ENCODE data around the gene SORBS1.

Gene SORBS1

DNA sequence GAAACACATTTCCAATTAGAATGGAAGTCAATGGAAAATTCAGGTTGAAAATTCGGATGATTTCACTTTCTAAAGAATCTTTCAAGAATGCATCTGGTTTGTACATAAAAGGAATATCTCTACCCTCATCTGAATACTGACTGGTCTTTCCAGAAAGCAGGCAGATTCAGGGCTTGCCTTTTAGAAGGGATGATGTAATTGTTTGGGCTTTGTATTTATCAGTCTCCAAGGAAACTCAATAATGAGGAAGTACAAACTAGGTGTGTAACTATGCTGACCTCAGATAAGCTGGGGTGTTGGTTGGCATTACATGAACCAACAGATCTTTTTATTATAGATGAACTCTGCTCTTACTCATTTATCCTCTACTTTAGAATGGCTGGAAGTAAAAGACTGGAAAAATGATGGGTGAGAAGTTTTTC, 294.5 kb downstream of the SORBS1 start:
- TF ChIP-seq CTCF (conservative IDR thresholded peaks at IDR 0.05) (no peak), ZFX (IDR thresholded peaks at IDR 0.05) (no peak)
- H3K27ac ChIP-seq = no peak overlapping the region

DNA sequence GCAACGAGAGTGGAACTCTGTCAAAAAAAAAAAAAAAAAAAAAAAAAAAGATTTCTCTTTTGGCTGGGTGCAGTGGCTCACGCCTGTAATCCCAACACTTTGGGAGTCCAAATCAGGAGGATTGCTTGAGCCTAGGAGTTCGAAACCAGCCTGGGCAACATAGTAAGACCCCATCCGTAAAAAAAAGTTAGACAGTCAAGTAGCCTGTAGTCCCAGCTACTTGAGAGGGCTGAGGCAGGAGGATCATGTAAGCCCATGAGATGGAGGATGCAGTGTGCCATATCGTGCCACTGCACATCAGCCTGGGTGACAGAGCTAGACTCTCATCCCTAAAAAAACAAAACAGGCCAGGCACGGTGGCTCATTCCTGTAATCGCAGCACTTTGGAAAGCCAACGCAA, 295.6 kb downstream of the SORBS1 start:
- TF ChIP-seq CTCF (conservative IDR thresholded peaks at IDR 0.05) = no peak
- no peak for TF ChIP-seq ZFX (IDR thresholded peaks at IDR 0.05)
- H3K27ac ChIP-seq = no peak overlapping the region

- TF ChIP-seq ZFX (IDR thresholded peaks at IDR 0.05) = no peak
- no peak for TF ChIP-seq CTCF (conservative IDR thresholded peaks at IDR 0.05)
- no peak overlapping the region for H3K27ac ChIP-seq
Observed at GRCh38 chr10:95264227-95265051, 296.7 kb downstream of the SORBS1 start.

DNA sequence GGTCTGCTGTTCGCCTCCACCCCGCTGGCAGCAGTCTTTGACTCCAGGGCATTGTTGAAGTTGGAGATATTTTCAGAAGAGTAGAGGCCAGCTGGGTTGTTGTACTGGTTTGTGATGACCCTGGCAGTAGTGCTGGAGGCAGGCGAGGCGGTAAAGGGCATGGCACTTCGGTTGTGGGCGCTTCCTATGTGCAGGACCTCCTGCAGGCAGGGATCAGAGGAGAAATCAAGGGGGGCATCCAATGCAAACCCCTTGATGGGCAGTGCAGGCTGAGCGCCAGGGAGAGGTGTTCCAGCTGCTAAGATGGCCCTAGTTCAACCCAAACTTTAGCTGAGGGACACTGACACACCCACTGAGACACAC, 297.3 kb downstream of the SORBS1 start:
- H3K27ac ChIP-seq = no peak overlapping the region
- TF ChIP-seq ZFX (IDR thresholded peaks at IDR 0.05) = no peak
- TF ChIP-seq CTCF (conservative IDR thresholded peaks at IDR 0.05) = no peak

GRCh38 chr10:95262763-95263518, 298.2 kb downstream of the SORBS1 start:
- TF ChIP-seq CTCF (conservative IDR thresholded peaks at IDR 0.05) = no peak
- no peak overlapping the region for H3K27ac ChIP-seq

DNA sequence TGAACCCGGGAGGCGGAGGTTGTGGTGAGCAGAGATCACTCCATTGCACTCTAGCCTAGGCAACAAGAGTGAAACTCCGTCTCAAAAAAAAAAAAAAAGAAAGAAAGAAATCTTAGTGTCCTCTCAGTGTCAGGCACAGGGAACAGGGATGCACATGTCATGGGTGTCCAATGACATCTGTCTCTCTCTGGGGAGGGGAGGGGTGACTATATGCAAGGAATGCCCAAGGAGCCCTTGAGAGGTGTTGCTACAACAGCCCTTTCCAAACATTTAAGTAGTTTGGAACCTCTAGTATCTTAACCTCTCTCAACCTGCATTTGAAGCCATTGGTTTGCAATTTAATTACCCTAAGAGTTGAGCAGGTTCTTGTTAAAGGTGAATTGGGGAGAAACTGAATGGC, 299.2 kb downstream of the SORBS1 start:
- no peak overlapping the region for H3K27ac ChIP-seq
- TF ChIP-seq CTCF (conservative IDR thresholded peaks at IDR 0.05) = no peak
- no peak for TF ChIP-seq ZFX (IDR thresholded peaks at IDR 0.05)

All from C4-2B (cell line).